ENCODE measurements around the gene CACNA2D4. TPM values are rescaled to one million over a fixed set of nuclear protein-coding genes. Genes with fewer than 3 reads are reported as not detected.

CACNA2D4 gene
- total RNA-seq, 1 donor from 2014 or later, result 2.8 TPM

DNA sequence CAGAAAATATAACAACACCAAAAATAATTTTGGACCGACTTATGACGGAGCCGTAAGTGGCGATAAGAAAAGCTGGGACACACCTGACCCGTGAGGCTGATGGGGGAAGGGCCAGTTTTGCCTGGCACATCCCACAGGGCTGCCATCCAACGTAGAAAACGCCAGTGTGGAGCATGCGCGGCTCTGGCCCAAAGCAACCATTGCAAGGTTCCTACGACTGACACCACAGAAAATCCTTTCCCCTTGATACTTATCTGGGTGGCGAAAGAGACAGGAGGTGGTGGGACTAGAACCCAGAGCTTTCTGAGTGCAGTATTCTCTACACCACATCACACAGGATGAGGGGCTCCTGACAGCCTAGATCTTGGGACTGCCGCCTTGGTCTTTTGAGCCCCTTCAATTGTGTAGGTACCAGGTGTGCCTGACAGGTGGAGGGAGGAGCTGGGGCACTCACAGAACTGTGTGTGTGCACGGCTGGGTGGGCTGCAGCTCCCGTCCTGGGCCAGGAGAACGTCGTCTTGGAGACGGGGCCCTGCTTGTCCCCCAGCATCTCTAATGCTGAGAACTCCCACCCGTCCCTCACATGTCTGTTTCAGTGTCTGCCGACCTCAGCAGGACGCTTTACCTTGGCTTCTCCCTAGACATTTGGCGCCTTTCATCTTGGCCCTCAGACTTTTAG lies 17.4 kb upstream of the CACNA2D4 start:
- Mint-ChIP-seq H3K27me3 (no peaks in the 10 kb centered on the region), H3K4me1 (peaks cover 40% of the 10 kb centered on the region), H3K9me3 (no peaks in the 10 kb centered on the region), H3K36me3 (ENCODE audit: low read depth) (peaks cover 16% of the 10 kb centered on the region), H3K4me3 (no peak overlapping the region), H3K27ac (no peak overlapping the region)
- no peak for DNase-seq
- no peak for ATAC-seq (ENCODE audit: low read depth)
- TF ChIP-seq, protein P1, sequence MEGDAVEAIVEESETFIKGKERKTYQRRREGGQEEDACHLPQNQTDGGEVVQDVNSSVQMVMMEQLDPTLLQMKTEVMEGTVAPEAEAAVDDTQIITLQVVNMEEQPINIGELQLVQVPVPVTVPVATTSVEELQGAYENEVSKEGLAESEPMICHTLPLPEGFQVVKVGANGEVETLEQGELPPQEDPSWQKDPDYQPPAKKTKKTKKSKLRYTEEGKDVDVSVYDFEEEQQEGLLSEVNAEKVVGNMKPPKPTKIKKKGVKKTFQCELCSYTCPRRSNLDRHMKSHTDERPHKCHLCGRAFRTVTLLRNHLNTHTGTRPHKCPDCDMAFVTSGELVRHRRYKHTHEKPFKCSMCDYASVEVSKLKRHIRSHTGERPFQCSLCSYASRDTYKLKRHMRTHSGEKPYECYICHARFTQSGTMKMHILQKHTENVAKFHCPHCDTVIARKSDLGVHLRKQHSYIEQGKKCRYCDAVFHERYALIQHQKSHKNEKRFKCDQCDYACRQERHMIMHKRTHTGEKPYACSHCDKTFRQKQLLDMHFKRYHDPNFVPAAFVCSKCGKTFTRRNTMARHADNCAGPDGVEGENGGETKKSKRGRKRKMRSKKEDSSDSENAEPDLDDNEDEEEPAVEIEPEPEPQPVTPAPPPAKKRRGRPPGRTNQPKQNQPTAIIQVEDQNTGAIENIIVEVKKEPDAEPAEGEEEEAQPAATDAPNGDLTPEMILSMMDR (IDR thresholded peaks at IDR 0.05), result no peak
- ChIA-PET POLR2A (no interaction called here), CTCF (interaction anchor here (1.3 to 2.2 kb wide), 2 partner anchors 135 to 144 kb away, joined by 4 to 5 read pairs; no protein-coding TSS in a partner anchor)
- intact Hi-C loops (cut with micrococcal nuclease), result loop anchor here (10.0 kb wide), 1 partner anchor 821 kb away; no protein-coding TSS in a partner anchor

GRCh38 chr12:1935242-1935641 lies 16.8 kb upstream of the CACNA2D4 start:
- peaks cover 12% of the 10 kb centered on the region for H3K36me3 Mint-ChIP-seq (ENCODE audit: low read depth)
- peaks cover 44% of the 10 kb centered on the region for H3K4me1 Mint-ChIP-seq
- ATAC-seq (ENCODE audit: low read depth) (no peak), DNase-seq (no peak)
- intact Hi-C loops (cut with micrococcal nuclease), result loop anchor here (10.0 kb wide), 1 partner anchor 820 kb away; no protein-coding TSS in a partner anchor
- ChIA-PET POLR2A (no interaction called here), CTCF (interaction anchor here (2.2 kb wide), 1 partner anchor 134 kb away, joined by 5 read pairs; no protein-coding TSS in a partner anchor)
- TF ChIP-seq, protein P1 (IDR thresholded peaks at IDR 0.05), result no peak
- no peaks in the 10 kb centered on the region for H3K9me3 Mint-ChIP-seq
- H3K27me3 Mint-ChIP-seq, result no peaks in the 10 kb centered on the region
- H3K4me3 Mint-ChIP-seq, result no peak overlapping the region
- H3K27ac Mint-ChIP-seq, result no peak overlapping the region

GRCh38 chr12:1934831-1935230 lies 16.4 kb upstream of the CACNA2D4 start:
- POLR2A ChIA-PET, result no interaction called here
- H3K9me3 Mint-ChIP-seq, result no peaks in the 10 kb centered on the region
- H3K36me3 Mint-ChIP-seq (ENCODE audit: low read depth), result peaks cover 9% of the 10 kb centered on the region
- intact Hi-C loops (cut with micrococcal nuclease), result loop anchor here (10.0 kb wide), 1 partner anchor 820 kb away; no protein-coding TSS in a partner anchor
- peaks cover 46% of the 10 kb centered on the region for H3K4me1 Mint-ChIP-seq
- DNase-seq (no peak), ATAC-seq (ENCODE audit: low read depth) (no peak)
- TF ChIP-seq, protein P1 (IDR thresholded peaks at IDR 0.05), result no peak
- no peak overlapping the region for H3K27ac Mint-ChIP-seq
- CTCF ChIA-PET, result interaction anchor here (2.2 kb wide), 1 partner anchor 134 kb away, joined by 5 read pairs; no protein-coding TSS in a partner anchor
- H3K4me3 Mint-ChIP-seq, result no peak overlapping the region
- no peaks in the 10 kb centered on the region for H3K27me3 Mint-ChIP-seq

DNA sequence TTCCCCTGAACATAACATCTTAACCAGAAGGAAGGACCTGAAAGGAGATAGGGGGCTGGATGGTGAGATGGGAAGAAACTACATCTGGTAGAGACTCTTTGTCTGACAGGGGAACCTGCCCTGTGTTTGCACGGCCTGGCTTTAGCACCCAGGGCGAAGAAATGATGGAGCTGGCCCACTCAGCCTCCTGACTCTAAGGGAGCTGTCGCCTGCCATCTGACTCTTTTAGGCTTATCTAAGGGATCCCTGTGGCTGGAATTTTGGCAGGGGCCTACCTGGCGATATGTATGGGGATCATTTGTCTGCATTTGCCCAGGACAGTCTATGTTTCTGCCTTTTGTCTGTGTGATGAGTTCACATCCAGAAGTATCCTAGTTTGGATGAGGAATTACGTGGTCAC lies 15.6 kb upstream of the CACNA2D4 start:
- DNase-seq (no peak), ATAC-seq (ENCODE audit: low read depth) (no peak)
- Mint-ChIP-seq H3K4me1 (peaks cover 49% of the 10 kb centered on the region), H3K27ac (no peak overlapping the region), H3K27me3 (no peaks in the 10 kb centered on the region), H3K36me3 (ENCODE audit: low read depth) (peaks cover 9% of the 10 kb centered on the region), H3K9me3 (no peaks in the 10 kb centered on the region), H3K4me3 (no peak overlapping the region)
- intact Hi-C loops (cut with micrococcal nuclease), result loop anchor here (10.0 kb wide), 1 partner anchor 819 kb away; no protein-coding TSS in a partner anchor
- ChIA-PET CTCF (interaction anchor here (1.4 to 2.2 kb wide), 4 partner anchors 133 to 281 kb away, joined by 4 to 7 read pairs (median 5); no protein-coding TSS in a partner anchor), POLR2A (interaction anchor here (2.3 kb wide), 1 partner anchor 10 kb away, joined by 13 read pairs; no protein-coding TSS in a partner anchor)
- TF ChIP-seq, protein P1 (IDR thresholded peaks at IDR 0.05), result no peak
